C4-2B (cell line): Measurements from ENCODE around the gene TDRD9.

ENCODE experiments used
- CTCF ChIP-seq: fragments of 450-650 bp; conservative IDR thresholded peaks from 2 replicates; pipeline ENCODE4 v1.5.1; 2017; ENCODE audit warnings: mild to moderate bottlenecking
- ZFX ChIP-seq: fragments of 450-650 bp; IDR thresholded peaks from 2 replicates; pipeline ENCODE4 v1.6.1; 2017

GRCh38 chr14:104025534-104025933 lies 97.3 kb downstream of the TDRD9 start:
- no peak for TF ChIP-seq CTCF
- no peak for TF ChIP-seq ZFX
